ENCODE results near the gene RPLP2.

The RPLP2 gene

GRCh38 chr11:834371-835316, 24.9 kb downstream of the RPLP2 start:
- no peak for DNase-seq (ENCODE audit: low read depth in 2 of 2)

GRCh38 chr11:836274-836673, 26.5 kb downstream of the RPLP2 start:
- no peak for DNase-seq (ENCODE audit: low read depth in 2 of 2)

- no peak for DNase-seq (ENCODE audit: low read depth in 2 of 2)
Measured at GRCh38 chr11:836700-837099, 26.9 kb downstream of the RPLP2 start.

DNA sequence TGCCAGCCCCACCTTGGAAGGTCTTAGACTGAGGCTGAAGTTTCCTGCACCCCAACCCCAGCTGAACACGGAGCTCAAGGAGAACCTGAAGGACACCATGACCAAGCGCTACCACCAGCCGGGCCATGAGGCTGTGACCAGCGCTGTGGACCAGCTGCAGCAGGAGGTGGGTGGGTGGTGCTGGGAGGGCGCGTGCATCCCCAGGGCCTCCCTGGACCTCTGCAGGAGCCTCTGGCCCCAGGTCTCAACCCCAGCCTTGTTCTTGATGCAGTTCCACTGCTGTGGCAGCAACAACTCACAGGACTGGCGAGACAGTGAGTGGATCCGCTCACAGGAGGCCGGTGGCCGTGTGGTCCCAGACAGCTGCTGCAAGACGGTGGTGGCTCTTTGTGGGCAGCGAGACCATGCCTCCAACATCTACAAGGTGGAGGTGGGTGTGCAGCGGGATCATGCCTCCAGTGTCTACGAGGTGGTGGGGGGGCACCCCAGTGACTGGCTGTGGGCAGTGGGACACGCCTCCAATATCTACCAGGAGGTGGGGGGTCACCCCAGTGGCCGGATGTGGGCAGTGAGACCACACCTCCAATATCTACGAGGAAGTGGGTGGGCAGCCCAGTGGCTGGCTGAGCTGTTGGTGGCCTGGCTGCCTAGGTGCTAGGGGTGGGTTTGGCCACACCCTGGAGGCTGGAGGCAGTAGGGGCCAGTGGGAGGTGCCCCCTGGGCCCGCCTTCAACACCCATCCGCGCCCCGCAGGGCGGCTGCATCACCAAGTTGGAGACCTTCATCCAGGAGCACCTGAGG, 27.6 kb downstream of the RPLP2 start:
- DNase-seq (ENCODE audit: low read depth in 2 of 2): no peak

DNA sequence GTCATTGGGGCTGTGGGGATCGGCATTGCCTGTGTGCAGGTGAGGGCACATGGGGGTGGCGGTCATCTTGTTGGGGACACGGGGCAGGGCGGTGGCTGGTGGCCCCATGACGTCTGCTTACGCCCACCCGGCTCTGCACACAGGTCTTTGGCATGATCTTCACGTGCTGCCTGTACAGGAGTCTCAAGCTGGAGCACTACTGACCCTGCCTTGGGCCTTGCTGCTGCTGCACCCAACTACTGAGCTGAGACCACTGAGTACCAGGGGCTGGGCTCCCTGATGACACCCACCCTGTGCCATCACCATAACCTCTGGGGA, 28.2 kb downstream of the RPLP2 start:
- DNase-seq (ENCODE audit: low read depth in 2 of 2): no peak

DNA sequence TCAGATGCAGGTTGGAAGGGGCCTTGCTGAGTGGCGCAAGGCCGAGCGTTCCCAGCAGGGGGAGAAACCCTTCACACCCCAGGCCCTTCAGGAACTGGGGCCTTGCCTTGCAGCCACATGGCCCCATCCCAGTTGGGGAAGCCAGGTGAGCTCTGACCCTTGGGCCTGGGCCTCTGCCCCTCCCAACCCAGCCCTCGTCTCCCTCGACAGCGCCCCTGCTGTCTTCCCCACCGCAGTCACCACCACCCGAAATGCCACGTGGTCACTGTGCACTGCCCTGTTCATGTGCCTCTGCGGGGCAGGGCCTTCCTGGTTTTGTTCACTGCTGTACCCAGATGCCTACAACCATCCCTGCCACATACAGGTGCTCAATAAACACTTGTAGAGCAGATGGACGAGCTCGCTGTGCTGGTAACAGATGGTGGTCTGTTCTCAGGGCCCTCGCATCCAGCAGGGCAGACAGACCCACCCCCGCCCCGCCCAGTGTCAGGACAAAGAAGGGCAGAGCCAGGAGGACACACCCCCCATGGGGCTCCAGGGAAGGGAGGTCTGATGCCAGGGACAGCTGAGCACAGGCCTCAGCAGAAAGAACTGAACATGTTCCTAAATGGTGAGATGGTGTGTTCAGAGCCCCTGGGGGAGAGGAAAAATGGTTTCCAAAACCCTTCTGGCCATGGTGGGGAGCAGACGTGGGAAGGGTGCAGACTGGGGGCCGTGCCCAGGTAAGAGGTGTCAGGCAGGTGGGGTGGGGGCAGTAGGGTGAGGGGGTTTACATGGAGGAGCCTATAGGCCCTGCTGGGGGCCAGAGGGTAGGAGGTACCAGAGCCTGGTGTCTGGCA, 28.9 kb downstream of the RPLP2 start:
- no peak for DNase-seq (ENCODE audit: low read depth in 2 of 2)

DNA sequence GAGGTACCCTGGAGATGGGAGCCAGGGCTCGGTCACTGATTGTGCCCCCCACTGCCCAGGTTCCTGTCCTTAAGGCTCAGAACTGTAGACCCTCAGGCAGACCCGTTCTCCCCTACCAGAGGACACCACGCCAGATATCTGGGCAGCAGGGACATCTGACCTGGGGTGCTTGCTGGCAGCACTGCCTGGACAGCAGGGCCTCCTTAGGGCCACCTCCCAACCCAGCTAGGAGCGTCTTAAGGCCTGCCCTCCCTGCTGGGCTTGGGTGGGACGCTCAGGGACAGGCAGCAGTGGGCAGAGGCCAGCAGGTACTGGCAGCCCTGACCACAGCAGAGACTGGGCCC, 29.5 kb downstream of the RPLP2 start:
- DNase-seq (ENCODE audit: low read depth in 2 of 2): no peak

- DNase-seq (ENCODE audit: low read depth in 2 of 2): no peak
Measured at GRCh38 chr11:839875-840617, 30.3 kb downstream of the RPLP2 start.

GRCh38 chr11:841981-842369, 32.2 kb downstream of the RPLP2 start:
- DNase-seq (ENCODE audit: low read depth in 2 of 2): no peak

GRCh38 chr11:842370-843002, 32.7 kb downstream of the RPLP2 start, which contains the start of the genes POLR2L and TSPAN4:
Gene POLR2L, minus strand, starts transcription at chr11:842529. Its CDS starts 21 bp downstream, at chr11:842508.
Gene TSPAN4, plus strand, starts transcription at chr11:842852. Its CDS starts 7,453 bp downstream, at chr11:850305.
- DNase-seq (ENCODE audit: low read depth in 2 of 2): peak; percentile 62 to 82

- DNase-seq (ENCODE audit: low read depth in 2 of 2): no peak
Measured at GRCh38 chr11:843086-843734, 33.4 kb downstream of the RPLP2 start.

- no peak for DNase-seq (ENCODE audit: low read depth in 2 of 2)
Measured at GRCh38 chr11:843818-844692, 34.3 kb downstream of the RPLP2 start.

- DNase-seq (ENCODE audit: low read depth in 2 of 2): no peak
Measured at GRCh38 chr11:844693-845644, 35.2 kb downstream of the RPLP2 start.

DNA sequence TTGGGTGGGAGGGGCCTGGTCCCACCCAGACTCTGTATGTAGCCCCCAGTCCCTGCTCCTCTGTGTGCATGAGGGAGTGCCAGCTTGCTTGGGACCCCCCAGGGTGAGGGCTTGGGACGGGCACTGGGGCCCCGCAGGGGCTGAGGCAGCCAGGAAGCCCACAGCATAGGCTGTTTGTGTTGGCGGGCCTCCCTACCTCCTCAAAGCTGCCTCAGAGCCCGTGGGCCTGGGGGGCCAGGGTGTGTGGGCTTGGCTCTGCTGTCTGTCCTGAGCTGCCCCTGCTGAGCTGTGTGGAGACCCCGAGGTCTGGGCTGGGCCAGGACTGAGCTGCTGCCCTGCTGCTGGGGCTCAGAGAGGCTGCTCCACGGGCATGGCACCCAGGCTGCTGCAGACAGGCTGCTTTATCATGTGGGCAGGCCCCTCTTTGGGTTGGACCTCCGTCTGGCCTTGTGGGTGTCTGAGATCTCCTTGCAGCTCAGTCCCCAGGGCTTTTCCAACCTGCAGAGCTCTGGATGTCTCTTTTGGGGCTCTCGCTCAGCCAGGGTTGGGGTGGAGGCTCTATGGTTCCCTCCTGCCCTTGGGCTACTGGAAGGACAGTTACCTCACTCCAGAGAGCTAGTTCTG, 36.2 kb downstream of the RPLP2 start:
- no peak for DNase-seq (ENCODE audit: low read depth in 2 of 2)

- DNase-seq (ENCODE audit: low read depth in 2 of 2): no peak
Measured at GRCh38 chr11:846496-847098, 36.8 kb downstream of the RPLP2 start.

DNA sequence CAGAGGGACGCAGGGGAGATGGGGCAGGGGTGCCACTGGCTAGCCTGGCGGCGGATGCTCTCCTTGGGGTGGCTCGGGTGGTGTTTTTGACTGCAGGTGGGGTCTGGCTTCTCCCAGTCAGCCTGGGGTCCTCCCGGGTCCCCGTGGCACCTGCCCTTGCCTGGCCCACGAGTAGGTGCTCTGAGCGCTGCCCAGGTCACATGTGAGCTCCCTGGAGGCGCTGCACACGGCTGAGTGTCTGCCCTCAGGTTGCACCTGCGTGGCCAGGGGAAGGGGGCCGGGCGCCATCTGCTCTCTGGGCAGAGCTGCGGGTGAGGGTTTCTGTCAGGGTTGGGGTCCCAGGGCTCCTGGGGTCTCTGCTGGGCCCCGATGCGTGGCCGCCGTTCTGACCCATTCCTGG, 38.1 kb downstream of the RPLP2 start:
- no peak for DNase-seq (ENCODE audit: low read depth in 2 of 2)

- peak in 1 of 2 donors; percentile 51 for DNase-seq (ENCODE audit: low read depth in 2 of 2)
Measured at GRCh38 chr11:848380-848931, 38.7 kb downstream of the RPLP2 start.

Data from stimulated activated CD8-positive, alpha-beta memory T cell treated with anti-CD3 and anti-CD28 coated beads, Interleukin-7, amount 100 ng/mL, for 4 hours (primary cell).